ENCODE data around the gene LEP. TPM values are rescaled to one million over a fixed set of nuclear protein-coding genes. Genes with fewer than 3 reads are reported as not detected.
"Not testable (repeated sequence)": the region's sequence is repeated elsewhere in the genome, so short reads cannot be mapped to it uniquely, and the experiment has no call there.

The LEP gene
- total RNA-seq, 2 donors from 2014 or later, result 1.5 to 5.2 TPM

DNA sequence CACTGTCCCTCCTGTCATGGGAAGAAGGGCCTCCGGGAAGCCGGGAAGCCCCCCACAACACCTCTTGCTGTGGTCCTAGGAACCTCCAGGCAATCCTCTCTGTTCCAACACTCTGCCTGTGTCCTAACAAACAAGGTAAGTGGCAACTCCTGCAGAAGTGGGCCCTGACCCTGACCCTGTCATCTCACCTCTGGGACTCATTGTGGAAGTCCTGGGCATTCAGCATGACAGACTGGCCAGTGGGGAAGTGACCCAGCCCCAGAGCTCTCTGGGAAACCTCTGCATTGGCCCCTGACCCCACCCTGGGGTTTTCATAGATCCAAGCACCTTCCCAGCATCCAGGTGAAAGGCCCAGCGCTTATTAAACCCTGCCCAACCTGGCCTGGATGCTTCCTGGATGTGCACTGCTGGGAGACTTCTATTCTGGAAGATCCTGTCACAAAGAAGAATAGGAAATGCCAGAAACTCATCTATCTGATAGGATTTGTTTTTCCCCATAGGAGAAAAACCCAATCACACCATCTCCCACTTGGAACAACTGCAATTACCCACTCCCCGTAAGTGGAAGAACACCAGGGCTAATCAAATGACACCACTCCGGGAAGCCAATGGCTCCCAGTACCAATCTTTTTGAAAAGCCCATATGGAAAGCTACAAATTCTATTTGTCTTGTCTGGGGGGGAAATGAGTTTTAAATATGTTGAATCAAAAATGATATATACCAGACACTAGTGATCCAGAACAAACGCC, 24.3 kb downstream of the LEP start:
- intact Hi-C loops (cut with DNase I), result no loop called here
- DNase-seq (ENCODE audit: low spot score), result peak; percentile 61

DNA sequence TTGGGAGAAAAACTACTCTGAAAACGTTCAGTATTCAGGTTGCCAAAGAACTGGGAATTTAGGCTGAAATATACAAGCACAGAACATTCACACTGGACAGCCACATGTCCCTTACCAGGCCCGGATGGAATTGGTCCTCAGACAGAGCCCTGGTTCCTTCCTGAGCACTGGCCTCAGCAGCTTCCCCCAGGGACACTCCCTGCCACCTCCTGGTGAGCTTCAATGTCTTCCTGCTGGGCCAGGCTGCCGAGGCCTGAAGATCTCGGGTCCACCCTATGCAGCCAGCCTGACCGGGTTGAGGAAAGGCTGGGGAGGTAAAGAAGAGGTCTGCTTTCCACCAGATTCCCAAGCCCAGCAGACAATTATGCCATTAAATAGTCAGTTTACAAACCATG, 24.8 kb downstream of the LEP start:
- intact Hi-C loops (cut with DNase I), result no loop called here
- peak; percentile 58 for DNase-seq (ENCODE audit: low spot score)

DNA sequence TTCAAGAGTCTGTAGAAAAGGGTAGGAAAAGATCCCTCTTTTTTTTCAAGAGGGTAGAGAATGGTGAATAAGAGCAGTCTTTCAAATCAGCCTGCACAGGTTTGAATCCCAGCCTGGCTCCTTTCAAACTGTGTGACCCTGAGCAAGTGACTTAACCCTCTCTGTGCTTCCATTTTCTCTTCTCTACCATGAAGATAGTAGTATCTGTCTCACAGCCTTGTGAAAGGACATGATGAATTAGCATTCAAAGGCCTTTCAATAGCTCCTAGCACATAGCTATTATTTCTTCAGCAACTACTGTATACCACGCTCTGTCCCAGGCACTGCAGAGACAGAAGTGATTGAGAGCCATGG, 25.4 kb downstream of the LEP start:
- intact Hi-C loops (cut with DNase I), result no loop called here
- DNase-seq (ENCODE audit: low spot score), result no peak

DNA sequence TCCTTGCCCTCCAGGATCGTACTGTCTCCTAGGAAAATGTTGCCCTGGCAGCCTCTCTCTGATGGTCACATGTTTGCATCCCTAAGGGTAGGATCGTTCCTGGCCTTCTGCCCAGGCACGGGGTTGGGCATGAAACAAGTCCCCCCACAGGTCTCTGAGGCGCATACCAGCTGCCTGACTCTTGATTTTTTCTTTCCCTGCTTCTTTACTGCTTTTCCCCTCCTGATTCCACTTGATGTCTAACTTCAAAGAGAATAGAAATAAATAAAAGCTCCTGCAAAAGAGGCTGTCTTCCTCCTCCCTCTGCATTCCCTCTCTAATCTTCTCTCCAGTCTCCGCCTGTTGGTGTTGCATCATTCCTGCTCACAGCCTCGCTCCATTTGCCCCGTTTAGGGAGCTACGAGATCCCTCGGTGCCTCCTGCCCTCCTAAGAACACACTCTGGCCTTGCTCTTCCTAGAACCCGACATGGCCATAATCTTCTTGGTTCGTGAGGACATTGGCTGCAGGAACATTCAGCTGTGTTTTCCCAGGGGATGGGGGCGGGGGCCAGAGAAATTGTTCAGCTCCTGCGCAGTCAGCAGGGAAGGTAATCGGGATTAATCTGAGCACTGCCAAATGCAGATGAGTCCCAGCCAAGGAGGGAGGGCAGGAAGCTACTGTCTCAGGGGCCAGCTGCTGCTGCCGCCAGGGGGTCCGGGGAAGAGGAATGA, 26.0 kb downstream of the LEP start:
- intact Hi-C loops (cut with DNase I), result no loop called here
- DNase-seq (ENCODE audit: low spot score), result peak; percentile 85

DNA sequence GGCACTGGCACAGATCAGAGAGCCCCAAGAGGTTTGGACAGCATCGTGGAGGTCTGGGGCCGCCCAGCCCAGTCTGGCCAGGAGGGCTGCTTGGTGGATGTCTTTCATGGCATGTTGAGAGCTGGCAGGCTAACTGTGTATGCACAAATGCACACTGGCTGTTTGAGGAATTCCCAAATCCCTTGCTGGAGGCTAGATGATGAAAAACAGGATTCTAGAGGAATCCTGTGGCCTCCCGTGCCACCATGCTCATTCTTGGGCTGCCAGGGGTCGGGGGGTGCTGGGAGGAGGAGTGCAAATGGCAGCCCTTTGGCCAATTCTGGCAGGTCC, 26.5 kb downstream of the LEP start:
- DNase-seq (ENCODE audit: low spot score), result no peak
- intact Hi-C loops (cut with DNase I), result no loop called here

DNA sequence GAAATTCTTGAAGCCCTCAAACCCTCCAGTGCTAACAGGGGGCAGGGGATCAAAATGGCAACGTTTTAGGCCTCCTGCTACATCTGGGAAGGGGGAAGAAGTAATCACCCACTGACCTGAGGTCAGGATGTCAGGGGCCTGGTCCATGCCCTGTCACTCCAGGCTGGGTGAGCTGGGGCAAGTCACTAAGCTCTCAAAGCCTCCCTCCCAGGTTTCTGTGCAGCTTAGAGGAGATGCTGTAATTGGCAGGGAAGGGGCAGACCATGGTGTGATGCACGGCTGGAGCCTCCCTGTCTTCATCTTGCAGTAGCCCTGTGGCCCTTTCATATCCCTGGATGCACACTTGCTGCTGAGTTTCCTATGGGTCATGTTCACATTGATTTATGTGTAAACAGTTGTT, 27.2 kb downstream of the LEP start:
- intact Hi-C loops (cut with DNase I), result no loop called here
- DNase-seq (ENCODE audit: low spot score), result peak; percentile 31

DNA sequence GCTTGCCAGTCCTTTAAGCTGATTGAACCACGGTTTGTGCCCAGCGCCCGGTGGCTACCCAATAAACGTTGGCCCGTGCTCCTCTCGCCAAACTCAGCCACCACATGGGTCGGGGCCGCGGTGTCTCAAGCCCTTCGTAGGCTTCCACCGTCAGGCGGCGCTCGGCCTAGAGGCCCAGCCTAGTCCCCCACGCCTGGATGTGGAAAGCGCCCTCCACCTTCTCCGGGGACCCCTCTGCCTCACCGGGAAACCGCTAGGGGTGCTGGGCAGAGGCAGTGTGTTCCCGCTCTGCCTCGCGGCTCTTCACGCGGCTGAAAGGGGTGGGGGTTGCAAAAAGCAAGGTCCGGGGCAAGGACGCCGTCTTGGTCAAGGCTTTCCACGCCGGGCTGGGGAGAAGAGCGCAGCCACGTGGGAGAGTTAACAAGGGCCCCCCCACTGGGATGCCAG, 29.8 kb downstream of the LEP start:
- intact Hi-C loops (cut with DNase I), result no loop called here
- DNase-seq (ENCODE audit: low spot score), result peak; percentile 78

DNA sequence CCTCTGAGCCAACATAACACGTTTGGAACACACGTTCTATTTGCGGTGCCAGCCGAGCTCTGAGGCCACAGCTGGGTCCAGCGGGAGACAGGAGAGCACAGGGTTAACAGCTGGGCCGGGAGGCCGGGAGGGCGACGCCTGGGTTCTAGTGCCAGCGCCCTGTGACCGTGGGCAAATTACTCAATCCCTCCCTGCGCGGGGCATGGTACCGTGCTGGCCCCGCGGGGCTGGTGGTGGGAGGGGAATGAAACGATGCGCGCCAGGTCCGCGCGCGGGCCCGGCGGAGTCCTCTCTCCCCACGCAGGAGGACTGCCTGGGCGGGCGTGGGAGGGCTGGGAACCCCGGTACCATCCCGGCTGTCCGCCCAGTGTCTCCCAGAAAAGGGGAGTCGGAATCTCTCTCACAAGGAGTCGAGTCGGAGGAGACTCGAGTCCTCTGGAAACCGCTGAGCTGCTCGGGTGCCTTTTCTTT, 30.4 kb downstream of the LEP start:
- intact Hi-C loops (cut with DNase I), result no loop called here
- DNase-seq (ENCODE audit: low spot score), result peak; percentile 69

DNA sequence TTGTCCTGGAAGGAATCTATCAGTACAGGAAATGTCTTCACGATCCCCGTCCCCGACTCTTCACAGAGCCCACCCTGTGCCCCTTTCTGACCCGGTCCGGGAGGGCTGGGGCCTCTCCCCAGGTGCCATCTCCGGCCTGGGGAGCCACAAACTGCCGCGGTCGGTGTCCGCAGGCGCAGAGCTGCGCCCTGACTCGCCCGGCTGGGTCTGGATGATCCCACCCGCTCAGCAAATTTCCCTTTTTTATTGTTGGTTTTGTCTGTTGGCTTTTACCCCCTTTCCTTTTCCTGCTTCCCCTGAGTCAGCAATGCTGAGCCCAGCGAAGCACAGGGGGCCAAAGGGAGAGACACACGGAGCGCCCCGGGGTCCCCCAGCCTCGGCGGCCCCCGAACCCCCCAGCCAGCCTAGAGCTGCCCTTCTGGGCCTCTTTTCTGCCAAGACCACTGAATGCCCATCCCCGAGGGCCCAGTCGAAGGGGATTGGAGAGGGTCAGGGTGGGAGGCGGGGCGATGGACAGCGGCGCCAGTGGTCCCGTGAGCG, 30.9 kb downstream of the LEP start:
- DNase-seq (ENCODE audit: low spot score), result peak; percentile 40
- intact Hi-C loops (cut with DNase I), result no loop called here

DNA sequence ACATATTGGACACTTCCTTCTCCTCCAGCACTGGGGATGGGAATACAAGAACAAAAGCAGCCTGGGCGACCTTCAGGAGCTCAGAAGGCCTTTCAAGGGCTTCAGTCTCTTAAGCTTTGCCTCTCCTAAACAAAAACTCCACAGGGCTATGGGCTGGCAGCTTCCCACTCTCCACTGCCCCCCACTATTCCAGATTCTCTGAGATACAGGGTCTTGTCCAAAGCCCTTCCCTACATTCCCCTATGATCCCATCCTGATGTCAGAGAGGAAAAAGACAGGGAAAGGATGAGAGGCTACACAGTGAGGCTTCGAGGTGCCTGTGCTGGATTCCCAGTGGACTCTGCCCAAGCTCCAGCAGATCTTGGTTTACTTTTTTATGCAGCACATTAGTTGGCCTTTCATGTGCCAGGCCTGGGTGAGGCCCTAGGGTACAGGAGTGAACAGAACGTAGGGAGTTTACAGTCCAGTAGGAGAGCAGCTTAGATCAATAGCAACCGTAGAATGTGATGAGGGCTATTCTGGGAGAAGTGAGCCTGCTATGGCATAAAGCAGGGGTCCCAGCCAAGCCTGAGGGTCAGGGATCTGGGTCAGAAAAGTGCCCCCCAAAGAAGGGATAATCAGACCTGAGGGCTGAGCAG, 33.3 kb downstream of the LEP start:
- intact Hi-C loops (cut with DNase I), result no loop called here
- DNase-seq (ENCODE audit: low spot score), result peak; percentile 42

DNA sequence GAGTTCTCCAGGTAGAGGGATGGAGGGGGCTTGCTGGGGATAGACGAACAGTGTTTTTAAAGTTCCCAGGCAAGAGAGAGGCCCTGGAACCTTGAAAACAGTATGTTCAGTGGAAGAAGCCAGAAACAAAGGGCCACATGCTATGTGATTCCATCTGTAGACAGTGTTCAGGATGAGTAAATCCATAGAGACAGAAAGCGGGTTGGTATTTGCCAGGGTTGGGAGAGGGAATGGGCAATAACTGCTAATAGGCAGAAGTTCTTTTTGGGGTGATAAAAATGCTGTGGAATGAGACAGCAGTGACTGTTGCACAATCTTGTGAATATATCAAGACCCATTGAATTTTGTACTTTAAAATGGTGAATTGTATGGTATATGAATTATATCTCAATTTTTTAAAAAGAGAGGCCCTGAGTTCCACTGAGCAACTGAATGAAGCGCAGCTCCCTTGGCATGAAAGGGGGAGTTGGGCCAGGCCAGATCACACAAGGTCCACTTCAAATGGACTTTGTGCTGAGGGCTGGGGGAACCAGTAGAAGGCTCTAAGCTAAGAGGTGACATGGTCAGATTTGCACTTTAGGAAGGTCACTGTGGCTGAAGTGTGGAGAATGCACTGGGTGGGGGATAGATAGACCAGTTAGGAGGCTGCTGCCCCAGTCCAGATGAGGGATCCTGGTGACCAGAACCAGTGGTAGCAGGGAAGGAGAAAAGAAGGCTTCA, 34.0 kb downstream of the LEP start:
- DNase-seq (ENCODE audit: low spot score), result no peak
- intact Hi-C loops (cut with DNase I), result no loop called here

DNA sequence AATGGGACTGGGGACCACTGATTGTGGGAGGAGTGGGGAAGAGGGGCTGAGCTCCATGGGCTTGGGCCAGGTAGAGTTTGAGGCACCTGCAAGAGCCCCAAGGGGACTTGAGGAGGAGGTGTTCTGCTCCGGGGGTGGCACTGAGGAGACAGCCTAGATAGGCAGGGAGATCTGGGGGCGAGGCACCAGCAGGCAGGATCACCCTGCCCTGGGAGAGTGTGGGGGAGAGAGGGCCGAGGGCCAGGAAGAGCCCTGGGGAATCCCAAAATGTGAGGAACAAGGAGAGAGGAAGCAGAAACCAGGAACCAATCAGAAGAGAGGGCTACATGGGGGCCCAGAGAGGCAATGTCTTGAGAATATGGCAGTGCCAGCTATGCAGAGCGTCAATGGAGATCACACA, 34.6 kb downstream of the LEP start:
- intact Hi-C loops (cut with DNase I), result no loop called here
- peak; percentile 62 for DNase-seq (ENCODE audit: low spot score)

DNA sequence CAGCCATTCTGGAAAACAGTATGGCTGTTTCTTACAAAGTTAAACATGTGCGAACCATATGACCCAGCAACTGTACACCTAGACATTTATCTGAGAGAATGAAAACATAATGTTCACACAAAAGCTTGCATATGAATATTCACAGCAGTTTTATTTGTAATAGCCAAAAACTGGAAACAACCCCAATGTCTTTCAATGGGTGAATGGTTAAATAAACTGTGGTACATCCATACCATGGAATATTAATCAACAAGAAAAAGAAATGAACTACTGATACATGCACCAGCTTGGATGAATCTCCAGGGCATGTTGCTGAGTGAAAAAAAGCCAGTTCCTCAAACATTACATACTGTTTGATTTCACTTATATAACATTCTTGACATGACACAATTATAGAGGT, 37.3 kb downstream of the LEP start:
- intact Hi-C loops (cut with DNase I), result no loop called here
- DNase-seq (ENCODE audit: low spot score), result no peak

DNA sequence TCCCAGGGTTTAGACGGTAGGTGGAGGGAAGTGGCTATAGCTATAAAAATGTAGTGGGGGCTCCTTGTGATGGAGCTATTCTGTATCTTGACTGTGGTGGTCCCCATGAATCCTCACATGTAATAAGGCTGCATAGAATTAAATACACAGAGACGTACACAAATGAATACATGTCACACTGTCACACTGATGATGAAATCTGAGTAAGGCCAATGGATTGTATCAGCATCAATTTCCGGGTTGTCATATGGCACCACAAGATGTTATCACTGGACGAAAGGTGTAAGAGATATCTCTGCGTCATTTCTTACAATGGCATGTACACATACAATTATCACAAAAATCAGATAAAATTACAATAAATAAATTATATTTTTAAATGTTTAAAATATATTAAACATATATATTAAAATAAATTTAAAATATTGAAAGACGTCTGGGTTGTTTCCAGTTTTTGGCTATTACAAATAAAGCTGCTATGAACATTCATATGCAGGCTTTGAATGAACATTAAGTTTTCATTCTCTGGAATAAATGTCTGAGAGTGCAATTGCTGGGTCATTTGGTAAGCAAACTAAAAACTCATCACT, 38.1 kb downstream of the LEP start:
- intact Hi-C loops (cut with DNase I), result no loop called here
- DNase-seq (ENCODE audit: low spot score), result no peak

DNA sequence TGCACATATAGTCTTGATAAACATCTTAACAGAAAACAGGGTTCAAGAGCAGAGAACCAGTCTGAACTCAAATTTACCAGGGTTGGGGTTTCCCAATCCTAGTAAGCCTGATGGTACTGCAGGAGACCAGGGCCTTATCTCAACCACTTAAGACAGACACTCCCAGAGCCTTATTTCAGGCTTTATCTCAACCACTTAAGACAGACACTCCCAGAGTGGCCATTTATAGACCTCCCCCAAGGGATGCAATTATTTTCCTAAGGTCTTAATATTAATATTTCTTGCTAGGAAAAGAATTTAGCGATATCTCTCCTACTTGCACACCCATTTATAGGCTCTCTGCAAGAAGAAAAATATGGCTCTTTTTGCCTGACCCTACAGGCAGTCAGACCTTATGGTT, 39.4 kb downstream of the LEP start:
- intact Hi-C loops (cut with DNase I), result not testable (repeated sequence)

DNA sequence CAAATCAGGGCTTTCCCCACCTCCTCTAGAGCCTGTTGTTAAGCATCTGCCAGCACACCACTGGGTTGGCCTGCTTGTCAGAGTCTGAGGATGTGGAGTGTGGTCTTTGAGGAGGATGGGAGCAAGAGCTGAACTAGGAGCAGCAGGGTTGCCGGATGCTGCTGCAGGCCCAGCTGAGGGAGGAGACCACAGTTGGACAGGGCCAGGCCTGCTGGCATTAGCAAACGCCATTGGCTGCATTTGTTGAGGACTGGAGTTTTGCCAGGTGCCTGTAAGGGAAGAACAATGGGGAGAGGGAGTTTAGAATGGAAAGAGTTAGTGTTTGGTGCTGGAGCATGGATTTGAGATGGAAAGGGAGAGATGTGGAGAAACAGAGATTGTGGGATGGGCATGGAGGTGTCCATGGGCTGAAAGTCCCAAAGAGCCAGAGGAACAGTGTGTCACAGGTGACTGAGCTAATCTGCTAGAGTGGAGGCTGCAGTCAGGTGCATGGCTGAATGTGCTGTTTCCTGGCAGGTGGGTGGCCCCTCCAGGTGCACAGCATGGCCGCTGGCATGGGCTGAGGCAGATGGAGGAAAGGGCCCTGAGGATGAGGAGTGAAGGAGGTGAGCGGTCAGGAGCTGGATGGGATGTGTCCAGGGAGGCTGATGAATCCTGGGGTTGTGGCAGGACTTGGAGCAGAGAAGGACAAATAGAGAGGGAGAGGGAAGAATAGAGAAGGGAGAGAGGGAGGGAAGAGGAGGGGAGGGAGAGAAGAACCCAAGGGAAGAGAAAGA, 40.7 kb downstream of the LEP start:
- peak; percentile 58 for DNase-seq (ENCODE audit: low spot score)

More for the DNA sequence above, 39.4 kb downstream of the LEP start:
- not testable (repeated sequence) for DNase-seq (ENCODE audit: low spot score)

DNA sequence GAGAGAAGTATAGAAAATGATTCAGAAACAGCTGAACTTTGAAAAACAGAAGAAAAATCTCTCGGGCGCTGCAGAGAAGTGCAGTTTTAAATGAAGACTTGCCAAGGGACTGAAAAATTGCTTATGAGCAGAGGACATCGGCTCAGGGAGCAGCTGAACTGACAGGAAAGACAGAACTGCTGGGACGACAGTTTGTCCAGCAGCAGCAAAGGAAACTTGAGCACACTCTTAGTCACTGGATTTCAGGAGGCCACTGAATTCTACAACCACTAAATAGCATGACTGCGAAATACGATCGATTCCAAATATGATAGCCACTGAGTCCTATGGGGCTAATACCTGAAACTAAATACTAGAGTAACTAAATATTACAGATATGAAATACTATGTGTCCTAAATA, 43.0 kb downstream of the LEP start:
- no peak for DNase-seq (ENCODE audit: low spot score)
- intact Hi-C loops (cut with DNase I), result no loop called here

More for the DNA sequence above, 40.7 kb downstream of the LEP start:
- intact Hi-C loops (cut with DNase I), result no loop called here

DNA sequence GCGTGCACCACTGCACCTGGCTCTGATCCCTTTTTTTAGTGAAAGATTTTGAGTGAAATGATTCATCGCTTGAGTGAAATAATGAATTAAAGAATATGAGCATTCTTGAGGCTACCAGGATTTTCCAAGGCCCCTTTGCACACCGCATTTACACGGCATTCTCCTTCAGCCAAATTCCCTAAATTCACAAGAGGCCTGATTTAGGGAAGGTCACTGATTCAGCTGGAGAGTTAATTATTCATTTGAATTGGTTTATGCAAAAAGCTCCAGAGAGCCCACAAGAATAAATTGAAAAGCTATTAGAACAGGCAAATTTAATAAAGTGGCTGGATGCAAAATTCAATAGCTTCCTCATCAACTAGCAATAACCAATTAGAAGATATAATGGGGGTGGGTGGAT, 46.5 kb downstream of the LEP start:
- intact Hi-C loops (cut with DNase I), result no loop called here

DNA sequence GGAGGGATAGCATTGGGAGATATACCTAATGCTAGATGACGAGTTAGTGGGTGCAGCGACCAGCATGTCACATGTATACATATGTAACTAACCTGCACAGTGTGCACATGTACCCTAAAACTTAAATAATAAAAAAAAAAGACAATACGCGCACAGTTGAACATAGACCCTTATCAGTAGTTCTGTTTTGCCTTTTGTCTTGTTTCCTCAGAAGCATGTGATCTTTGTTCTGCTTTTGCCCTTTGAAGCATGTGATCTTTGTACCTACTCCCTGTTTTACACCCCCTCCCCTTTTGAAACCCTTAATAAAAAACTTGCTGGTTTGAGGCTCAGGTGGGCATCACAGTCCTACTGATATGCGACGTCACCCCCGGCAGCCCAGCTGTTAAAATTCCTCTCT, 56.9 kb downstream of the LEP start:
- intact Hi-C loops (cut with DNase I); DNase-seq (ENCODE audit: low spot score): not testable (repeated sequence)

More for the DNA sequence above, 46.5 kb downstream of the LEP start:
- DNase-seq (ENCODE audit: low spot score), result no peak

Data from posterior vena cava (tissue), 2 donors.